ENCODE data around the gene PIGZ. TPM values are rescaled to one million over a fixed set of nuclear protein-coding genes. Genes with fewer than 3 reads are reported as not detected.

Gene PIGZ
- total and polyA plus RNA-seq, 2 donors, result 5.8 to 10.8 TPM

GRCh38 chr3:196981657-196982056 is 13.0 kb upstream of the PIGZ start:
- H3K36me3 ChIP-seq (ENCODE audit: insufficient read depth), result no peaks in the 10 kb centered on the region
- no peaks in the 10 kb centered on the region for H3K4me1 ChIP-seq (ENCODE audit: insufficient read depth)
- WGBS, result 92% methylated on average over 13 of the region's 13 CpGs
- H3K27ac ChIP-seq (ENCODE audit: low read depth), result no peak overlapping the region
- H3K4me3 ChIP-seq (ENCODE audit: low read depth, low read length), result no peak overlapping the region
- no peak for DNase-seq (ENCODE audit: extremely low spot score)

- 80% methylated on average over 10 of the region's 10 CpGs for WGBS
- Histone ChIP-seq H3K27ac (ENCODE audit: low read depth) (no peak overlapping the region), H3K4me3 (ENCODE audit: low read depth, low read length) (no peak overlapping the region), H3K36me3 (ENCODE audit: insufficient read depth) (no peaks in the 10 kb centered on the region), H3K4me1 (ENCODE audit: insufficient read depth) (no peaks in the 10 kb centered on the region)
- no peak for DNase-seq (ENCODE audit: extremely low spot score)
These were observed 10.9 kb upstream of the PIGZ start for GRCh38 chr3:196979545-196979944.

- DNase-seq (ENCODE audit: extremely low spot score), result no peak
- Histone ChIP-seq H3K4me1 (ENCODE audit: insufficient read depth) (no peaks in the 10 kb centered on the region), H3K36me3 (ENCODE audit: insufficient read depth) (no peaks in the 10 kb centered on the region), H3K4me3 (ENCODE audit: low read depth, low read length) (no peak overlapping the region), H3K27ac (ENCODE audit: low read depth) (no peak overlapping the region)
- 77% methylated on average over 11 of the region's 11 CpGs for WGBS
These were observed 8.3 kb upstream of the PIGZ start for GRCh38 chr3:196976941-196977340.

- no peaks in the 10 kb centered on the region for H3K4me1 ChIP-seq (ENCODE audit: insufficient read depth)
- H3K27ac ChIP-seq (ENCODE audit: low read depth), result no peak overlapping the region
- no peaks in the 10 kb centered on the region for H3K36me3 ChIP-seq (ENCODE audit: insufficient read depth)
- no peak for DNase-seq (ENCODE audit: extremely low spot score)
- 54% methylated on average over 4 of the region's 4 CpGs for WGBS
- no peak overlapping the region for H3K4me3 ChIP-seq (ENCODE audit: low read depth, low read length)
These were observed 6.7 kb upstream of the PIGZ start for GRCh38 chr3:196975349-196975748.

- WGBS, result 72% methylated on average over 5 of the region's 5 CpGs
- DNase-seq (ENCODE audit: extremely low spot score), result no peak
- Histone ChIP-seq H3K27ac (ENCODE audit: low read depth) (no peak overlapping the region), H3K4me1 (ENCODE audit: insufficient read depth) (no peaks in the 10 kb centered on the region), H3K4me3 (ENCODE audit: low read depth, low read length) (no peak overlapping the region), H3K36me3 (ENCODE audit: insufficient read depth) (no peaks in the 10 kb centered on the region)
These were observed 6.0 kb upstream of the PIGZ start for GRCh38 chr3:196974661-196975060.

- H3K4me1 ChIP-seq (ENCODE audit: insufficient read depth), result no peaks in the 10 kb centered on the region
- H3K36me3 ChIP-seq (ENCODE audit: insufficient read depth), result no peaks in the 10 kb centered on the region
- no peak overlapping the region for H3K4me3 ChIP-seq (ENCODE audit: low read depth, low read length)
- WGBS, result 72% methylated on average over 7 of the region's 7 CpGs
- DNase-seq (ENCODE audit: extremely low spot score), result no peak
- no peak overlapping the region for H3K27ac ChIP-seq (ENCODE audit: low read depth)
These were observed 2.6 kb upstream of the PIGZ start for GRCh38 chr3:196971094-196971698.

- no peak for DNase-seq (ENCODE audit: extremely low spot score)
- no peaks in the 10 kb centered on the region for H3K4me1 ChIP-seq (ENCODE audit: insufficient read depth)
These were observed 2.0 kb upstream of the PIGZ start for GRCh38 chr3:196970547-196971093.

GRCh38 chr3:196969660-196970546 is 1.3 kb upstream of the PIGZ start:
- 9% methylated on average over 100 of the region's 100 CpGs for WGBS
- Histone ChIP-seq H3K4me1 (ENCODE audit: insufficient read depth) (no peaks in the 10 kb centered on the region), H3K36me3 (ENCODE audit: insufficient read depth) (no peaks in the 10 kb centered on the region), H3K4me3 (ENCODE audit: low read depth, low read length) (peak overlapping the region; percentile 76), H3K27ac (ENCODE audit: low read depth) (peak overlapping the region; percentile 38)
- no peak for DNase-seq (ENCODE audit: extremely low spot score)

More at GRCh38 chr3:196970547-196971093, 2.0 kb upstream of the PIGZ start:
- Histone ChIP-seq H3K27ac (ENCODE audit: low read depth) (no peak overlapping the region), H3K4me3 (ENCODE audit: low read depth, low read length) (no peak overlapping the region), H3K36me3 (ENCODE audit: insufficient read depth) (no peaks in the 10 kb centered on the region)
- 82% methylated on average over 15 of the region's 15 CpGs for WGBS

GRCh38 chr3:196969134-196969659 is 564 bp upstream of the PIGZ start:
- peak overlapping the region; percentile 38 for H3K27ac ChIP-seq (ENCODE audit: low read depth)
- H3K4me3 ChIP-seq (ENCODE audit: low read depth, low read length), result peak overlapping the region; percentile 76
- no peaks in the 10 kb centered on the region for H3K36me3 ChIP-seq (ENCODE audit: insufficient read depth)
- H3K4me1 ChIP-seq (ENCODE audit: insufficient read depth), result no peaks in the 10 kb centered on the region
- under 1% methylated on average over 72 of the region's 72 CpGs for WGBS
- DNase-seq (ENCODE audit: extremely low spot score), result no peak

GRCh38 chr3:196967412-196968232 is 1.0 kb downstream of the PIGZ start:
- DNase-seq (ENCODE audit: extremely low spot score), result no peak
- H3K4me3 ChIP-seq (ENCODE audit: low read depth, low read length), result peak overlapping the region; percentile 76
- WGBS, result 56% methylated on average over 35 of the region's 35 CpGs
- H3K27ac ChIP-seq (ENCODE audit: low read depth), result no peak overlapping the region
- no peaks in the 10 kb centered on the region for H3K36me3 ChIP-seq (ENCODE audit: insufficient read depth)
- no peaks in the 10 kb centered on the region for H3K4me1 ChIP-seq (ENCODE audit: insufficient read depth)

- H3K36me3 ChIP-seq (ENCODE audit: insufficient read depth), result no peaks in the 10 kb centered on the region
- no peak for DNase-seq (ENCODE audit: extremely low spot score)
- no peak overlapping the region for H3K4me3 ChIP-seq (ENCODE audit: low read depth, low read length)
- 57% methylated on average over 47 of the region's 47 CpGs for WGBS
- H3K4me1 ChIP-seq (ENCODE audit: insufficient read depth), result no peaks in the 10 kb centered on the region
- no peak overlapping the region for H3K27ac ChIP-seq (ENCODE audit: low read depth)
These were observed 1.9 kb downstream of the PIGZ start for GRCh38 chr3:196966526-196967401.

- no peak overlapping the region for H3K4me3 ChIP-seq (ENCODE audit: low read depth, low read length)
These were observed 2.8 kb downstream of the PIGZ start for GRCh38 chr3:196965804-196966173.

More at GRCh38 chr3:196965804-196966173, 2.8 kb downstream of the PIGZ start:
- no peaks in the 10 kb centered on the region for H3K4me1 ChIP-seq (ENCODE audit: insufficient read depth)
- no peak overlapping the region for H3K27ac ChIP-seq (ENCODE audit: low read depth)
- WGBS, result 90% methylated on average over 10 of the region's 10 CpGs
- DNase-seq (ENCODE audit: extremely low spot score), result no peak
- no peaks in the 10 kb centered on the region for H3K36me3 ChIP-seq (ENCODE audit: insufficient read depth)
